Kidney tubule cell (primary cell): Measurements from ENCODE around the gene COL4A2.

Source experiments
- DNase-seq: peaks from one replicate; pipeline ENCODE4 v3.0.0-alpha.2; 2018; ENCODE audit warnings: low spot score

Gene COL4A2

DNA sequence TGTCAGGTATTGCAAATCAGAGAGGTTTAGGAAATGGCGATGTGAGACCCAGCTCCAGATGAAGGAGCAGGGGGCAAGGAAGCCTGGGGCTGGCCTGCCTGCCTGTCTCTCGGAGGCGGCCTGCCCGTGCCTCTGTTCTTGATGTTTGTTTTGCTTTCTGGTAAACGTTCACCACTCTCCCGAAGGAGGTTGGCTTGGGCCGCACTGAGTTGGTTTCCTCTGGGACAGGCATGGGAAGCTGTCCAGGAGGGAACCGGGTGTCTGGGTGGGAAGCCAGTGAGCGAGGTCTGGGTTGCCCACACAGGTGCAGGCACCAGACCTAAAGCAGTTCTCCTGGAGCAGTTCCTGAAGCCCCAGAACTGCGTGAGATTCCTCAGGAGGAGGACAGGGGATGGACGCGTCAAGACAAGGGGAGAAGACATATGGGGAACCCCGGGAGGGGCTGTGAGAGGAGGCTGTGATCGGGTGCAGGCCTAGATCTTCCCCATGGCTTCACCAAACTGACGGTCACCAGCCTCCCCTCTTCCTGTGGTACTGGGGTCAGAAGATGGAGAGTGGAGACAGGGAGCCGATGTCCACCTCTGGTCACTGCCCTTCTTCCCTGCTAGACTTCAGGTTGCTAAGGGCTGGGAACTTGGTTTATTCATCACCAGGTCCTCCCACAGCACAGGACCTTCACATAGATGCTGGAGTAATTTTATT lies 15.2 kb downstream of the COL4A2 start:
- no peak for DNase-seq

DNA sequence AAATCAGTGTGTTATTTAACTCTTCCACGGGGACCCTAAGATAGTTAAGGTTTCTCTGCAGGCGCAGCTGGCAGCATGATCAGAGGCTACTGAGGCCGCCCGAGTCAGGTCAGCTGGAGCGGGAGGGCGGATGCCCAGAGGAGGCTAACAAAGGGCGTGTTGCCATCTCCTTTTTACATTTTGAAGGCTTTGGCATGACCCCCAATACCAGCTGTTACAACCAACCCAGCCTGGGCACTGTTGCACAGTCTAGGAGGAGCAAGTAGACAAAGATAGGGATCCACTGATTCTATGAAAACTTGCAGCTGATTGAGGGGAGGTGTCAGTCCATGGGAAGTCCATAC lies 15.7 kb downstream of the COL4A2 start:
- no peak for DNase-seq

DNA sequence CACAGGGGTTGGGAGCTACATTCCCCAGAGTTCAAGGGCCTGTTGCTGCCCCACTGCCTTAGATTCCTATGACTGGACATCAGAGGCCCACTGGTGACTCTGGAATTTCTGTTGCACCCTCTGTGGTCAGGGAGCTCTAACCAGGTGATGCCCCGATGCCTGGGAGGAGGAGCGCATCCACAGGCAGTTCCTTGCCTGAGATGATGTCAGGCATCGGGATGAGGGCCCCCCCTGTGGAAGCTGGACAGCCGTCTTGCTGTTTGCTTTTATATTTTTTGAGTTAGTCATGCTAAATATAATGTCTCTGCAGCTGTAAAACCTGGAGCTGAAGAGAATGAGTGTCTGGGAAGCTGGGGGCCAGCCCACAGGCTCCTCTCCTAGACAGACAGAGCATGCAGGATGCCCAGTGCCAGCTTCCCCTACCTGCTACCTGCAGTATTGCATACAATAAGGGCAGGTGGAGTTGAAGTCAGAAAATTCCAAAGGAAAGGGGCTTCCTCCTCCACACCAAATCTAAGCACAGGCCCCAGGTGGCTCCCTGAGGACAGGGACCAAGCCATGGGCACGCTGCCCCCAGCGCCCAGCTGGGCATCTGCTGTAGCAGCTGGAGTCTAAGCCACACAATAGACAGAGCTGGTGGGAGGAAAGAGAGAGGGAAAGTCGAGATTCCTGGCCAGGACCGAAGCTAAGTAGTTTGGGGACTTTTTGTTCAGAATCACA lies 16.2 kb downstream of the COL4A2 start:
- DNase-seq: peak; percentile 100

DNA sequence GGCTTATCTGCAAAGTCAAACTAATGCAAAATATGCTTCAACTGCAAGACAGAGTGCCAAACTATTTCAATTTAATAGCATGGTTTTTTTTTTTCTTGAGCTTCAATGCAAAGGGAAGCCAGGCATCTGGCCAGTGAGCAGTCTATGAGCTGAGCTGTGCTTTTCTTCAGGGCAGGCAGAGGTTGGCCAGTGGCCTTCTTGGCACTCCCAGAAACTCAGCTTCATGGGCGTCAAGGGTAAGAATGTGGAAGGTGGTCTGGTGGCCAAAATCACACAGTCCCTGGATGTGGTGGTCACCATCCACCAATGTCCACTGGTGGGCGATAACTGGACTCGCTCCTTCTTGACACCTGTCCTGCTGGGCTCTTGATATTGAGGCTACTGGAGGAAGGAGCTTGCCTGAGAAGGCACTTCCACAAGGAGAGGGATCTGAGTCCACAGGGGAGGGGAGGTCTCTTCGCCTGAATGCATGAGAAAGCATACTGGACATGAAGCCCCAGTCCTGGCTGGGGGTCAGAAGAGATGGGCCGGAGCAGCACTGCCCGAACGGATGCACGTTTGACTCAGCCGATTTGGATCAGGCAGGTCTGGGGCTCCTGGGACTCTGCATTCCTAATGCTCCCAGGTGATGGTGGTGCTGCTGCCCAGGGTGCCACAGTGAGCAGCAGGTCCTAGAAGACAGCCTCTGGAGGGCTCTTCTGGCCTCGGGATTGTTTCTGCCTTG lies 17.1 kb downstream of the COL4A2 start:
- DNase-seq: no peak

DNA sequence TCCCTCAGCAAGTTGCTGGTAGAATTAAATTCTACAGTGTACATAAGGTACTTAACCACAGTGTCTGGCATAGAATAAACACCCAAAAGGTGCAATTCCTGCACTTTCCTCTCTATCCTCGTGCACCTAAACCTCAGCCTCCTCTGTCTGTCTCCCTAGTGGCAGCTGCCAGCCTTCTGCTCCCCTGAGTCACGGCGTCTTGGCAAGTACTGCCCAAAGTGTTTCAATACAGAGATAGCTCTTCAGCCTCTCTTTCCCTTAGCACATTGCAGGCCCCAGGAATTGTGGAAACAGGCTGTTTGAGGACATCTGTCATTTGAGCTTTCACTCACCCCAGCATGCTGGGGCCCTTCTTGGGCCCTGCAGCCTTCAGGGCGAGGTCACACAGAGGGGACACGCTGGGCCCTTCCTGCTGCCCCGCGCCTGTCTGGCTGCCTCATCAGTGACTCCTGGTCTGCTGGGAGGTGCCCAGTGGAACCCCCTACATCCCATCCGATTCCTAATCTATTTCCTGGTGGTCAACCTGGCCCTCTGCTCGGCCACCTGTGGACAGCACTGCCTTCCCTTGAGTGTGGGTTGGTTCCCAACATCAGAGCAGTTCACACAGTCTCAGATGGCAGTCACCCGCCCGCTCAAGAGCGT lies 19.3 kb downstream of the COL4A2 start:
- peak; percentile 72 for DNase-seq

DNA sequence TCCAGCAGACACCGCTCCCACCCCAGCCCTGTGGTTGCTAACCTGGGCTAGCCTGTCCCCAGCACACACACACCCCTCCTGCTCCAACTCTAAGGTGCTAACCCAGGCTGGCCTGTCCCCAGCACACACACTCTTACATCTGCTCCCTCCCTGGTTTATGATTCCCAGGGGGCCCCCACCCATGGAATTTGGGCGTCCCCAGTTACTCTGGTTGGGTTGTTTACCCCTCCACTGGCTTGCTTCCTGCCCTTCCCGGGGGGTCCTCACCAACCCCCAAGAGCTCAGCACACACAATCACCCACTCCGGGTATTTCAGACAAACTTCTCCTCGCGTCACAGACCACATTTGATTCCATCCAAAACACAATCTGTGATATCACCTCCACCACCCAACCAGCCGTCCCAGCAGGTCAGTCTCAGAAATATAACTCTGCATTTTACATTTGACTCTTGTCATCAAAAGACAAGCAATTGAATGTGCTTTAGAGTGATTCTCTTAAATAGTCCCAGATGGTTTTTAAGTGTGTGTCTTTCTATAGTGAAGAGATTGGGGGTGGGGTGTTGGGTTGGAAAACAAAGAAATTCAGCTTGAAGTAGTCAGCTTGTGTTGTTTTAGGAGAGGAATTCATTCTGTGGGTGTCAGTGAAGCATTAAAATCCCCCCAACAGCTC lies 20.1 kb downstream of the COL4A2 start:
- DNase-seq: peak; percentile 88

DNA sequence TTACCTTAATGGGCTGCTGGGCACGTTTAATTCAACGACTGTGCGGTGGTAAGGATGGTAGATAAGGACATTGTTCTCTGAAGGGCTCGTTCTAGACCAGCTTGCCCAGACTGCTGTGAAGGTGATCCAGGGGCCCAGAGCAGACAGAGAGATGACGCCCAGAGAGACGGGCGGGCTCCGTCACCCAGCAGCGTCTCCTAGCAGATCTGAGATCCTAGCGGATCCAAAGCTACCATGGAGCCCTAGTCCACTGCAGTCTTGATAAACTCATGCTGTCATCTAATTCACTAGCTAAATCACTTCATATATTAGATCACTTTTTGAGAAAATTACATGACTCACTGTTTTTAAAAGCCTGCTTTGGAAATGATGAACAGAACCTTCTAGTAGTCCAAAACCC lies 21.5 kb downstream of the COL4A2 start:
- DNase-seq: no peak

DNA sequence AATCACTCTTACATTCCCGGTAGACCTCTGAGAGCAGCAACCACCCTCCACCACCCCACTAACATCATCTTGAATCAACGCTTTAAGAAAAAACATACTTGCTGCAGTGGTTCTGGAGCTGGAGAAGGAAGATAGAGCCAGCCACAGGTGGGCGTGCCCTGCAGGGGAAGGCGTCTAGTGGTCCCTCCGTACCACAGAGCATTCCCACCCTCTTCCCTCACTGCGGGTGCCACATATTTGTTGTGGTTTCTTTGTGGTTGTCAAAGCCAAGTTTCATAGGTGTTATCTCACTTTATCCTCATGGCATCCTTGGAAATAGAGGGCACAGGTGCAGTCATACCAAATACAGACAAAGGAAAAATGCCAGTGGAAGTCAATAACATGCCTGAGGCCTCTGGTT lies 22.2 kb downstream of the COL4A2 start:
- DNase-seq: peak; percentile 43

DNA sequence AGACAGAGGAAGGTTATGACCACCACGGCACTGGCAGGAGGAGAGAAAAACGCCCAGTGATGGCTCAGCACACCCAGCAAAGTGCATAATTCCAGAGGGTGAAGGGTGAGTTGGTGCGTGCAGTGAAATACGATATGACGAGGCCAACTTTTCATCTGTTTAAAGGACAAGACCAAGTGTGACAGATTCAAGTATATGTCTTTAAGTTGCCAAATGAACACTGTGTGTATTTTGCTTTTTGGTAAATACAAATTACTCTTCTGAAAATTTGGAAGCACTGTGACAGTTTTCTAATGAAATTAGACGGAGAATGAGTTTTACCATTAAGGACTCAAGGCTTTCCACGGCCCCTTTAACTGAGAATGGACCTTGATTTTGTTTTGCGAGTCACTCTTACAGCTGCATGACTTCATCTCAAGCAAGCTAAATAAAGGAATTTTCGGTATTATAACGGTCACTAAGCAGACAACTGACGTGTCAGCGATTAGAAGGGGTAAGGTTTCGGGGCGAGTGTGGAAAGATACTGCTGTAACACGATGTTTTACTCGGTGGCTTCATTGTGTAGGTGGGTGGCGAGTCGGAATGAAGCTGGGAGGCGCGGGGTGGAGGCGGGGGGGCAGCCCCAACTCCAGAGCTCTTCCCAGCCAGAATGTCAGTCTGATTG lies 22.8 kb downstream of the COL4A2 start:
- DNase-seq: peak; percentile 78

DNA sequence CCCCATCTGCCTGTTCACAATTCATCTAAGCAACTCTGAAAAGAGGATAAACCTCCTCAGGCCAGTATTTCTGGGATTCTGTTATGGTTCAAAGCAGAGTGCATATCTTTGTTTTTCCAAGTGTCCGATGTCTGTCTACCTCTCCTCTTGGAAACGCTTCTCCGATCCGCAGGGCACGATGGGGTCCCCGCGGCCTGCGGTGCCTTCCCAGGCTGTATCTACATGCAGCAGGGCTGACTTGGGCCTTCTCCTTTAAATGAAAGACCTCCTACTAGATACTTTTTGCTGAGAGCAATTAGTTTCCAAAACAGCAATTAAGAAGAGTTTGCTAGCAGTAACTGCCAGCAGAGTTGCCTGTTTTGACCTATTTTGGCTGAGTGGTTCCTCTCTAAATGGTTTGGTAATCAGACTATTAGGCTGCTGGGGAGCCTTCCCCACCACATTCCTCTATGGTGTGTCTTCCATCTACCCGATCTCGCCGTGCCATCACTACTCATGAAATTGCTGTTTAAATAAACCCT lies 23.5 kb downstream of the COL4A2 start:
- peak; percentile 80 for DNase-seq

DNA sequence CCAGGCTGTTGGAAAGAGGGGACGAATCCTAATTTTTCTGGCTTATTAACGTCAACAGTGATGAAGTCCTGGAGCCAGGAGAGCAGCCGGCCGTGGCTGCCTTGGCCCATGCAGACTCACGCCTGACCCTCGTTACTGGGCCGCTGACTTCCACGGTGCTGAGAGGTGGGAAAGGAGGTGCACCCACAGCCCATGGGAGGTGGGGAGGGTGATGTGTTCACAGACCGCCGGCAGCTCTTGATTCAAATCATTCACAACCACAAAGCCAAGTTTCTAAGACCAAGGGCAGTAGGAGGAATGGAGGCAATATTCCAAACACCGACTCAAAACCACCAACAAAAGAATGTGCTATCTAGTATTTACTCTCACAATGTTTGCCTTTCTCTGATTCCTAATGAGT lies 24.3 kb downstream of the COL4A2 start:
- DNase-seq: peak; percentile 87

DNA sequence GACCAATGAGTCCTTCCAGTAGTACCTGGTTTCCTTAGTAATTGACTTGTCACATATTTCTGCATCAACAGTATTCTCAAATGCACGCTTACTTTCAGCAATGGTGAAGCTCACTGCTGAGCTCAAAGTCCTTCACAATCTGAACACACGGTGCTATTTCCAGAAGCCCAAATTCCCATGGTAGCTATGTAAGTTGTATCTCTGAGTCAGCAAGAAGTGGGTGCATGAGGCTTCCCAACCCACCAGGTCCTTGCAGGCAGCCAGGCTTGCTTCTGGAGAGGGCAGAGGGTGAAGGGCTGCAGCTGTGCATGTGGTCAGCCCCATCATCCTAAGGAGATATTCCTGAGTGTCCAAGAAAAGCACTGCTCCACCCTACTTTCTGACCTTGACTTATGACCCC lies 25.7 kb downstream of the COL4A2 start:
- peak; percentile 43 for DNase-seq

DNA sequence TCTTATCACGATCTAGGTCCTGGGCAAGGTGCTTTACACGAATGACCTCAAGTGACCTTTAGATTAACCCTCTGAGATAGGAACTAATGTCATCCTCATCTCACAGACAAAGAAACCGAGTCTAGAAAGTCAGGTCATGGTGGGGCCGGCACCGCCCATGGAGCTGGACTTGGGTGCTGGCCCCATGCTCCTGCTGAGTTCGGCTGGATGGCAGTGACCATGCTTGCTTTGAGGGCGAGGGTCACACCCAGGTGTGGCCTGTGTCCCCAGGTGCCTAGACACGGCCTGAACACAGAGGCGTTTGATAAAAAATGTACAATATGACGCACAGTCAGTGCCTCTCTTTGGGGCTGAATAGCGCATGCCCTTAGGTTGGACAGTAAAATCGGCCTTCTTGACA lies 26.8 kb downstream of the COL4A2 start:
- no peak for DNase-seq

DNA sequence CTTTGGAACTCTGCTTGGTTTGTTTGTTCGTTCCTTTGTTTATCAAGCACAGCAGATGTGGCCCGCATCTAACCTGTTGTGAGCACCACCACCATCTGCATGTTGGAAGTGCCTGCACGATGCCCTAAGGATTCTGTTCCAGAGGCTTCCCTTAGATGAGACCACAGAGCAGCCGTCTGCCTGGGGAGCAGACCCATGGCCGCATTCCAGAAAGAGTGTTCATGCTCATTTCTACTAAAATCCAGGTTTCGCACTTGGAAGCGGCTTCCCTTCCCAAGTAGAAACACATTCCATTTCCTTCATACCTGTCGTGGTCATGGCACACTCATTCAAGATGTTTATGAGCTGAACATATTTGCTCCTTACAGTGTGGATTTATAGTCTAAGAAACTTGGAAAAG lies 27.2 kb downstream of the COL4A2 start:
- peak; percentile 93 for DNase-seq

DNA sequence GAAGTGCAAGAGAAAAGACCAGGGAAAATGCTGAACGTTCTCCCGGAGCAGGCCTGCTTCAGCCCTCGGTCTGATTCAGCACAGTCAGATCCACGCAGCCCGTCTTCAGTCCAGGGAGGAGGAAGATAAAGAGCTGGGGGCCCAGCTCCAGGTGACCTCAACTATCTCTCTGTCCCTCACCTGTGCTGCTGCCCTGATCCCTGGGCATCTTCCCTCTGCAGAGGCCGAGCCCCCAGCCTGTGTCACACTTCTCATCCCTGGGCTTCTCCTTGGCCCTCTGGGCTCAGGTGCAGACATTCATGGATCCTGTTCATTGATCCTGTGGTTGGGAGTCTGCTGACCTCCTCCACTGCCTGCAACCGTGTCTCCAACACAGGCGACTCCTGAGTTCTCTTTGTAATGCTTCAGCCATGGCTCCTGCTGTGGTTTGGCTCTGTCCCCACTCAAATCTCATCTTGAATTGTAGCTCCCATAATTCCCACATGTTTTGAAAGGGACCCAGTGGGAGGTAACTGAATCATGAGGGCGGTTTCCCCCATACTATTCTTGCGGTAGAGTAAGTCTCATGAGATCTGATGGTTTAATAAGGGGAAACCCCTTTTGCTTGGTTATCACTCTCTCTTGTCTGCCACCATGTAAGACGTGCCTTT lies 27.9 kb downstream of the COL4A2 start:
- DNase-seq: peak; percentile 63

DNA sequence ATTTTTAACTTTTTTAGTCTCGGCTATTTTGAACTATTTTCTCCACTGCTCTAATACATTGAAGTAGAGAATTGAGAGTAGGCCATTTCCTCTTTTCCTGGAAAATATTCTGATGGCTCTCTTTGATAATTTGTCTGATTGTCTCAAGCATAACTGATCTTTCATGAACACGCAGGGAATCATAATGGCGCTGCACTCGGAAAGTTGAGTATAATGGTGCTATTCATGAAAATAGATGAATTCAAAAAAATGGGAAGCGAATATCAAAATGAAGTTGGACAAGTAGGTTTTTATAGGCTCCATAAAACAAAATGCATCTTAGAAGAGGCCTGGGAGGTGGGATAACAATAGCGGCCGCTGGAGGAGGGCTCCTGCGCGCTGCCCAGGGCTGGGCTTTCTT lies 29.0 kb downstream of the COL4A2 start:
- DNase-seq: no peak

DNA sequence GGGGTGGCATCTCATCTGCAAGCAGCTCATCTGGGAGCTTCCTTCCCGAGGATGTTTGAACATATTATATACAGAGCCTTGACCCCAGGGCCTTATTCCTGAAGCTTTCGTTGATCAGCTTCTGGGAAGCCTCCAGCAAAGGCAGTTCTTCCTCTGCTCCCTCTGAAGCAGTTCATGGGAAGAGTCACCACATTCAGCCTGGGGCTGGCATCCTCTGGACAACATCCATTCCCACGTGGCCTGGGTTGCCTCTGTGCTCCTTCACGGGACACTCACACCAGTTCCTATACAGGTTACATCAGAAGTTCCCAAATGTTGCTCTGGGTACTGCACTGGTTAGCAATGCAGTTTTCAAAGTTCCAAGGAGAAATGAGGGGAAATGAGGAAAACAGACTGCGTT lies 29.6 kb downstream of the COL4A2 start:
- no peak for DNase-seq

DNA sequence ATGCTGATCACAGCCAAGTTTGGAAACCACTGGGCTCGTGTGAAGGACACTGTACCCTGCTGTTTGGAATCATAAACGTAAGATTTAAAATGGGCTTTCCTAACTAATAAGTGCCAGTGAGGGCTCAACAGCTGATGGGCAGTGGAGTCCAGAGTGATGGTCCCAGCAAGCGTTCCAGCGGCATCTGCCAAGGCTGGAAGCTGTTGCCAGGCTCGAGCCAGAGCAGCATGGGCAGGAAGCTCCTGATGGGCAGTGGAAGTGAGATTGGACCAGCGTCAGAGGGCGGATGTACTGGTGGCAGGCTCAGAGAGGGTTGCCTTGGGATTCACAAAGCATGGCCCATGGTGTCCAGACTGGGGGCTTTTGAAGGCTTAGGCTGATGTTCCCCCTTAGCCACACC lies 30.2 kb downstream of the COL4A2 start:
- DNase-seq: no peak

DNA sequence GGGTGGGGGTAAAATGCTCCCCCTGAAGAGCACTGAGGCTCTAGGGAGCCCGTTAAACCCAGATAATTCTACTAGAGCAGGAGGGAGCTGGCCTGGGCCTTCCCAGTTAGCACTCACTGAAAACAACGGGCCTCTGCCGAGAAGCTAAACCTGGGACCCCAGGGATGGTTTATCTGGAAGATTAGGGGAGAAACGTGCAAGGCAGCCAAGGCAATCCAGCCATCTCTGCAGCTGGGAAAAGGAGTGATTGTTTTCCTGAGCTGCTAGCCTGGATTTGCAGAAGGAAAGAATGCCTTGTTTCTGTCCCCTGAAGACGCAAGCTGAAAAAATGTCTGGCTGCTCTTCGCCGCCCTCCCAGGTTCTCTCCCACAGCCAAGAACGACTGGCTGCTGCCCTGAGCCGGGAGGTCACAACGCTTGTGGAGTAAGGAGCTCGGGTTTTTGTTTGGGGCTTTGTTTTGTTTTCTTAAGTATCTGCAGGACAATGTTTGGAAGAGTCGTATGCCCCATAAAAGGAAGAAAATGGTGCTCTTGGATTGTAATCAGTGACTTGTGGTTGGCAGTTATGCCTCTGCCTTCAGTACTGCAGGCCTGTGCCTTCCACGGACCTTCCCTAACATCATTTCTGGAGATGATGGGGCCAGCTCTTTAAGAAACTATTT lies 31.5 kb downstream of the COL4A2 start:
- DNase-seq: no peak

DNA sequence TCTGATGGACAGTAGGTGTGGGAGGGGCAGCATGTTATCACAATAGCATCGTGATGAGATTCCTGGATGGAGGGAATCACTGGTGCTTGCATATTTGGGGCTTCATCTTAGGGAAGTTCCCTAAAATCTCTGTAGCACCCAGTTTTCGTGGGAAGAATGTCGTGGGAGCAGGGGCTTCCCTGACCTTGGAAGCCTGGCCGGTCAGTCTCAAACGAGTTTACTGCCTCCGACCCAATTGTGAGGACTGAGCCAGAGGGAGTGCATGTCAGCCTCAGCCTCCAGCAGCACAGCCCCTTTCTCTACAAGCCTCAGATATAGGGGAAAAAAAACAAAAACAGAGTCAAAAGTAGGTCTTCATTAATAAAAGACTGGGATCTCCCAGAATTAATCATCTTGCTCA lies 32.2 kb downstream of the COL4A2 start:
- DNase-seq: no peak
